ENCODE measurements around the gene F7.

- TF ChIP-seq CTCF (IDR thresholded peaks at IDR 0.05; ENCODE audit: low read depth, low read length, poor library complexity, severe bottlenecking) (no peak), EZH2phosphoT487 (IDR thresholded peaks at IDR 0.05; ENCODE audit: borderline replicate concordance, low read length) (no peak)
These were observed 19.4 kb upstream of the F7 start for GRCh38 chr13:113086031-113086750.

All from DOHH2 (cell line).